Glomerular visceral epithelial cell (primary cell): ENCODE results near the gene RAPH1.
"Not testable (repeated sequence)": the region's sequence is repeated elsewhere in the genome, so short reads cannot be mapped to it uniquely, and the experiment has no call there.

Source experiments
- DNase-seq: peaks from one replicate; pipeline ENCODE4 v3.0.0-alpha.2; 2016; ENCODE audit errors: extremely low spot score

The RAPH1 gene

GRCh38 chr2:203432811-203433210 lies 102.3 kb downstream of the RAPH1 start:
- no peak for DNase-seq

GRCh38 chr2:203431391-203432185 lies 103.5 kb downstream of the RAPH1 start:
- DNase-seq: no peak

- not testable (repeated sequence) for DNase-seq
Measured at GRCh38 chr2:203429643-203430042, 105.5 kb downstream of the RAPH1 start.

- no peak for DNase-seq
Measured at GRCh38 chr2:203427061-203427460, 108.0 kb downstream of the RAPH1 start.

GRCh38 chr2:203418271-203418670 lies 116.8 kb downstream of the RAPH1 start:
- DNase-seq: no peak

- DNase-seq: no peak
Measured at GRCh38 chr2:203413796-203414195, 121.3 kb downstream of the RAPH1 start.

GRCh38 chr2:203412546-203413331 lies 122.4 kb downstream of the RAPH1 start:
- DNase-seq: no peak

- DNase-seq: no peak
Measured at GRCh38 chr2:203407496-203407895, 127.6 kb downstream of the RAPH1 start.

- DNase-seq: no peak
Measured at GRCh38 chr2:203404996-203405395, 130.1 kb downstream of the RAPH1 start.

- DNase-seq: no peak
Measured at GRCh38 chr2:203400805-203401585, 134.1 kb downstream of the RAPH1 start.

GRCh38 chr2:203399031-203399430 lies 136.1 kb downstream of the RAPH1 start:
- no peak for DNase-seq

GRCh38 chr2:203396667-203397066 lies 138.4 kb downstream of the RAPH1 start:
- no peak for DNase-seq

GRCh38 chr2:203395858-203396257 lies 139.2 kb downstream of the RAPH1 start:
- no peak for DNase-seq

- DNase-seq: no peak
Measured at GRCh38 chr2:203394519-203395227, 140.4 kb downstream of the RAPH1 start.

- DNase-seq: not testable (repeated sequence)
Measured at GRCh38 chr2:203388153-203388552, 146.9 kb downstream of the RAPH1 start.

- DNase-seq: no peak
Measured at GRCh38 chr2:203383038-203383437, 152.1 kb downstream of the RAPH1 start.

GRCh38 chr2:203379156-203379555 lies 155.9 kb downstream of the RAPH1 start:
- DNase-seq: no peak

- no peak for DNase-seq
Measured at GRCh38 chr2:203376173-203376572, 158.9 kb downstream of the RAPH1 start.

- not testable (repeated sequence) for DNase-seq
Measured at GRCh38 chr2:203372706-203373105, 162.4 kb downstream of the RAPH1 start.

- DNase-seq: no peak
Measured at GRCh38 chr2:203366639-203367466, 168.2 kb downstream of the RAPH1 start.

GRCh38 chr2:203361922-203362321 lies 173.2 kb downstream of the RAPH1 start:
- no peak for DNase-seq
